KMS-11 (cell line): ENCODE results near the gene ZIC4.

Experiments
- H2AFZ ChIP-seq: fragments of 200-600 bp; sonication (generic); 2 replicates; pipeline ENCODE4 v1.6.1; 2016; ENCODE audit warnings: antibody characterized with exemption, mixed run types, low read depth
- H3K27ac ChIP-seq: fragments of 200-600 bp; sonication (generic); 2 replicates; pipeline ENCODE4 v1.6.1; 2016; ENCODE audit warnings: mild to moderate bottlenecking, mixed run types
- H3K27me3 ChIP-seq: fragments of 200-600 bp; sonication (generic); 2 replicates; pipeline ENCODE4 v1.6.1; 2017; ENCODE audit warnings: mild to moderate bottlenecking, low read depth, mixed run types, moderate library complexity; ENCODE audit not compliant: insufficient read depth
- H3K36me3 ChIP-seq: fragments of 200-600 bp; sonication (generic); 2 replicates; pipeline ENCODE4 v1.6.1; 2017; ENCODE audit warnings: mild to moderate bottlenecking, mixed run types; ENCODE audit not compliant: insufficient read depth
- H3K4me1 ChIP-seq: fragments of 200-600 bp; sonication (generic); 2 replicates; pipeline ENCODE4 v1.6.1; 2016; ENCODE audit warnings: mild to moderate bottlenecking, low read depth, mixed run types; ENCODE audit not compliant: poor library complexity, severe bottlenecking
- H3K4me2 ChIP-seq: fragments of 200-600 bp; sonication (generic); 2 replicates; pipeline ENCODE4 v1.7.0; 2016; ENCODE audit warnings: mild to moderate bottlenecking, mixed run types
- H3K4me3 ChIP-seq: fragments of 200-600 bp; sonication (generic); IDR thresholded peaks from 2 replicates; pipeline ENCODE4 v1.6.1; 2017; ENCODE audit warnings: low read depth, low read length, mixed read lengths; ENCODE audit not compliant: insufficient read depth
- H3K79me2 ChIP-seq: fragments of 200-600 bp; sonication (generic); 2 replicates; pipeline ENCODE4 v1.6.1; 2016; ENCODE audit warnings: low read depth, mixed run types; ENCODE audit not compliant: insufficient read depth
- H3K9ac ChIP-seq: fragments of 200-600 bp; sonication (generic); 2 replicates; pipeline ENCODE4 v1.6.1; 2016; ENCODE audit warnings: mild to moderate bottlenecking, mixed run types
- H4K20me1 ChIP-seq: fragments of 200-600 bp; sonication (generic); 2 replicates; pipeline ENCODE4 v1.6.1; 2016; ENCODE audit warnings: mild to moderate bottlenecking, mixed run types; ENCODE audit not compliant: insufficient read depth
- TF ChIP-seq, protein P1 (sequence below): fragments of 200-600 bp; sonication (generic); conservative IDR thresholded peaks from 2 replicates; pipeline ENCODE4 v1.6.1; 2017; ENCODE audit warnings: low read depth, mild to moderate bottlenecking, antibody characterized with exemption, low read length, moderate library complexity, mixed read lengths

ZIC4 gene

DNA sequence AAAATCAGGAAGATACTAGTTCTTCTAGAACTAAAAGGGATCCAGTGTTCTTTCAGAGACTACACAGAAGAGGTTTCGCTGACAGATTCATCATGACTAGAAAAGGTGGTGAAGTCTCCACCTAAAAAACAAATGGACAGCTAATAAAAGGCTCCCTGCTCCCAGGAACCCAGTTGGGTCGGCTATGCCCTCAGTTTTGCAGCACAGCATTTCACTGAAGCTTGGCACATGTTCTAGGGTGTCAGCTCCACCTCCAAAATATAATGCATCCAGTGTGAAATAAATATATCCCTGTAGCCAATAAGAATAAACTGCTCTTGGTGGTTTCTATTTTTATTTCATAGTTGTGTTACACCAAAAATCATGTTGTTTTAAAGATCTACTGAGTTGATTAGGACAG lies 55.0 kb downstream of the ZIC4 start:
- Histone ChIP-seq H3K4me3 (no peak overlapping the region), H3K27me3 (no peaks in the 10 kb centered on the region), H4K20me1 (no peaks in the 10 kb centered on the region), H2AFZ (no peak overlapping the region), H3K27ac (no peak overlapping the region), H3K4me2 (no peak overlapping the region), H3K9ac (no peak overlapping the region), H3K79me2 (no peaks in the 10 kb centered on the region), H3K36me3 (no peaks in the 10 kb centered on the region), H3K4me1 (no peaks in the 10 kb centered on the region)
- TF ChIP-seq, protein P1, sequence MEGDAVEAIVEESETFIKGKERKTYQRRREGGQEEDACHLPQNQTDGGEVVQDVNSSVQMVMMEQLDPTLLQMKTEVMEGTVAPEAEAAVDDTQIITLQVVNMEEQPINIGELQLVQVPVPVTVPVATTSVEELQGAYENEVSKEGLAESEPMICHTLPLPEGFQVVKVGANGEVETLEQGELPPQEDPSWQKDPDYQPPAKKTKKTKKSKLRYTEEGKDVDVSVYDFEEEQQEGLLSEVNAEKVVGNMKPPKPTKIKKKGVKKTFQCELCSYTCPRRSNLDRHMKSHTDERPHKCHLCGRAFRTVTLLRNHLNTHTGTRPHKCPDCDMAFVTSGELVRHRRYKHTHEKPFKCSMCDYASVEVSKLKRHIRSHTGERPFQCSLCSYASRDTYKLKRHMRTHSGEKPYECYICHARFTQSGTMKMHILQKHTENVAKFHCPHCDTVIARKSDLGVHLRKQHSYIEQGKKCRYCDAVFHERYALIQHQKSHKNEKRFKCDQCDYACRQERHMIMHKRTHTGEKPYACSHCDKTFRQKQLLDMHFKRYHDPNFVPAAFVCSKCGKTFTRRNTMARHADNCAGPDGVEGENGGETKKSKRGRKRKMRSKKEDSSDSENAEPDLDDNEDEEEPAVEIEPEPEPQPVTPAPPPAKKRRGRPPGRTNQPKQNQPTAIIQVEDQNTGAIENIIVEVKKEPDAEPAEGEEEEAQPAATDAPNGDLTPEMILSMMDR = no peak

DNA sequence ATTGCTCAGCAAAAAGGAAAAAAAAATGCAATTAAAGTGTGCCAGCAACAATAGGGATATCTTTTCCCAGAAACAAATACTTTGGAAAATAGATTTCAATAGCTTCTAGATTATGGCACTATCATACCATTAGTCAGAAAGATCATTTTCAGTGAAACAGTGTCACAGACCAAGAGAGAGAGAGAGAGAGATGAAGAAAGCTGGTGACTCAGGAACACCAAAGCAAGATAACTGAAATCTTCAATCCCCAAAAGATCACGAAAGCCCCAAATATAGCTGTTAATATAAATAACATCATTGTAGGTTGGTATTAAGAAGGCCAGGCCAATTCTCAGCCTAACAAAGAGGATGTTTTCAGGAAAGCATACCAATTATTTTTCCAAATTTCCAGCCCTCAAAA lies 57.4 kb downstream of the ZIC4 start:
- H3K27ac ChIP-seq = no peak overlapping the region
- TF ChIP-seq, protein P1 = no peak
- H3K79me2 ChIP-seq = no peaks in the 10 kb centered on the region
- H3K27me3 ChIP-seq = no peaks in the 10 kb centered on the region
- no peak overlapping the region for H3K4me3 ChIP-seq
- H4K20me1 ChIP-seq = no peaks in the 10 kb centered on the region
- no peak overlapping the region for H3K4me2 ChIP-seq
- no peaks in the 10 kb centered on the region for H3K4me1 ChIP-seq
- H3K36me3 ChIP-seq = no peaks in the 10 kb centered on the region
- no peak overlapping the region for H2AFZ ChIP-seq
- no peak overlapping the region for H3K9ac ChIP-seq

DNA sequence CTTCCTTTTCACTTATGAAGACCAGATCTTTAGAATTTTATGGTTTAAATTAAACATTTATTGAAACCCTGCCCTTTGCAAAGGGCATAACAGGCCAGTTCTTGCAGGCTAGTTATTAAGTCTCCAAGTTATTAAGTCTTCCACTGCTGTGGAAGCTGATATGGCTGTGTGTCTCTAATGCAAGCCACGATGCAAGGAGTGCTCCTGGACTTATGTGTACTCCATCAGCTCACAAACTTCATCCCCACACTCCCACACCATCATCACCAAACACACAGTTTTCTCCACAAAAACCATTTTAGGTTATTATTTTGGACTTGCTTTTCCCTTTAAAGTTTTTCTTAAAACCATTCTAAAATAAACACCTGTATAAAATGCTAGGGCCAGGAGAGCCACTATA lies 62.4 kb downstream of the ZIC4 start:
- H2AFZ ChIP-seq = peak overlapping the region; percentile 47
- H3K4me2 ChIP-seq = peak overlapping the region; percentile 16; the same call in 1 of the 2 replicates

DNA sequence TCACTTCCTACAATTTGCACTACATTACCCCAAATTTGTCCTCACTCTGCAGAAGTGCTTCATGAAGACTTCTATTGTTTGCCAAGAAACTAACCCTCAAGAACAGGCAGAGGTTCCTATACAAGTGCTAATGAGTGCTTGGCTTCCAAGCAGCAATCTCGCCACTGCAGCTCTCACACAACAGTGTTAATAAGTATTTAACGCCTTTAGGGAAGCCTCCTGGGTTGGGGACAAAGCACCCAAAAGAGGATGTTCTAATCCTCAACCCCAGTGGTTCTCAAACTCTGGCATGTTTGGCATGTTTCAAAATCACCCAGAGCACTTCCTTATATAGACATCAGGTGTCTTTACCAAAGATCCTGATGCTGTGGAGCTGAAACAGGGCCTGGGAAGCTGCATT lies 64.6 kb downstream of the ZIC4 start:
- Histone ChIP-seq H3K4me1 (no peaks in the 10 kb centered on the region), H3K4me2 (no peak overlapping the region), H3K27me3 (no peaks in the 10 kb centered on the region), H3K4me3 (no peak overlapping the region), H3K79me2 (no peaks in the 10 kb centered on the region), H2AFZ (no peak overlapping the region), H3K27ac (no peak overlapping the region), H4K20me1 (no peaks in the 10 kb centered on the region), H3K9ac (no peak overlapping the region), H3K36me3 (no peaks in the 10 kb centered on the region)
- TF ChIP-seq, protein P1 = no peak

More for the DNA sequence above, 62.4 kb downstream of the ZIC4 start:
- H3K27ac ChIP-seq = no peak overlapping the region
- TF ChIP-seq, protein P1 = no peak
- no peak overlapping the region for H3K9ac ChIP-seq
- no peaks in the 10 kb centered on the region for H3K4me1 ChIP-seq
- no peaks in the 10 kb centered on the region for H3K36me3 ChIP-seq
- no peaks in the 10 kb centered on the region for H3K79me2 ChIP-seq
- H4K20me1 ChIP-seq = no peaks in the 10 kb centered on the region
- no peak overlapping the region for H3K4me3 ChIP-seq
- no peaks in the 10 kb centered on the region for H3K27me3 ChIP-seq
